ENCODE measurements around the gene PPP1R15B.

The PPP1R15B gene

DNA sequence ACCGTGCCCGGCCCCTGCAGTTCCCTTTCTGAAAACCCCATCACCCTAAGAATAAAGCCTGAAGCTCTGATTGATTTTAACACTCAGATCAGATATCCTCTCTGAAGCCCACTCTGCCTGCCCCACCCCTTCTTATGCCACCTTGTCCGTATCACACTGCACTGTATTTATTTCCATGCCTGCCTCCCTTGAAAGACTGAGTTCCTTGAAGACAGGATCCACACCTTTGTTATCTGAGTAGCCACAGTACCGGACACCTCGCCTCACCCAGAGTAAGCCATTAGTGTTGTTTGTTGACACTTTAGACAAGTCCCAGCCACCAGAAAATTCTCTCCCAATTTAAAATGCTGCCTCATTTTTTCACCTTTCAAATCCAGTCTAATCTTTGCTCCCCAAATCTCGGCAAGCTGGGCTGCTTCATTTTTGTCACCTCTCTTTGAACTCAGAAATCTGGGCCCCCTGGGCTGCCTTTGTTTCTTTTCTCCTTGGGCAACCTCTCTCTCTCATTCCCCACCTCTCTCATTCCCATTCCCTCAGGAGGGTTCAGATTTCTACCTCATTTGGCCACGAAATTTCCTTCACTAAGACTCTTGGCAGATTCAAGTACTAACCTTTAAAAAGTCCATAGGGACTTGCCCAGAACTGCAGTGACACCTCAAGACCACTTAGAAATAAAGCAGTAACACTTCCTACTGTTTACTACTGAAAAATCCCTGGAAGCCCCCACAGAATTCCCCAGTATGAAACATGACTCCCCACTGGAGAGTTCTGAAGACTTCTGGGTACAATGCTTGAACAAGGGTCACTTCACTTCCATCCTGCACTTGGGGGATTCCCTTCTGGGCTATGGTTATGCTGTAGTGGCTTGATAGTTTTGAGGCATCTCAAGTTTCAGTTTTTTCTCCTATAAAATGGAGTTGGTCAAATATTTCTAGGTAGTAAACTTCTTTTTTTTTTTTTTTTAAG, 8.7 kb upstream of the PPP1R15B start:
- DNase-seq (ENCODE audit: low read depth), result no peak

DNA sequence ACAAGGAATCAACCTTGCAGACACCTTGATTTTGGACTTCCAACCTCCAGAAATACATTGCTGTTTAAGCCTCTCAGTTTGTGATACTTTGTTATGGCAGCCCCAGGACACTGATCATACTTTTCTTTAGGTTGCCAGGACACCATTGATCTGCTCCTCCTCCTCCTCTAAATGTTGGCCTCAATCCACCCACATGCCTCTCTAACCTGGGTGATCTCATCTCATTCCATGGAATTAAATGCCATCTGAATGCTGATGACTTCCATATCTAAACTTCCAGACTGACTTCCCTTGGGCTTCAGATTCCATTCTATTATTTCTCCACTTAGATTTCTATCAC, 7.4 kb upstream of the PPP1R15B start:
- DNase-seq (ENCODE audit: low read depth), result no peak

- no peak for DNase-seq (ENCODE audit: low read depth)
Measured at GRCh38 chr1:204418174-204419063, 6.8 kb upstream of the PPP1R15B start.

- DNase-seq (ENCODE audit: low read depth), result peak; percentile 96
Measured at GRCh38 chr1:204417074-204417997, 5.7 kb upstream of the PPP1R15B start.

DNA sequence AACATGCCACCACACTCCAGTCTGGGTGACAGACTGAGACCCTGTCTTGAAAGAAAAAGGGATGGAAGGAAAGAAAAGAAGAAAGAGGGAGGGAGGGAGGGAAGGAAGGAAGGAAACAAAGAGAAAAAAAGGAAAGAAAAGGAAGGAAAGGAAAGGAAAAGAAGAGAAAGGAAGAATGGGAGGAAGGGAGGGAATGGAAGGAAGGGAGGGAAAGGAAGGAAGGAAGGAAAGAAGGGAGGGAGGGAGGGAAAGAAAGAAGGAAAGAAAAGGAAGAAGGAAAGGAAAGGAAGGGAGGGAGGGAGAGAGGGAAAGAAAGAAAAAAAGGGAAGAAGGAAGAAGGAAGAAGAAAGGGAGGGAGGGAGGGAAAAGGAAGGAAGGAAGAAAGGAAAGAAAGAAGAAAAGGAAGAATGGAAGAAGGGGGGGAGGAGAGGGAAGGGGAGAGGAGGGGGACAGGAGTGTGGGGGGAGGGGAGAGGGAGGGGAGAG, 5.0 kb upstream of the PPP1R15B start:
- no peak for DNase-seq (ENCODE audit: low read depth)

GRCh38 chr1:204415351-204415750, 3.7 kb upstream of the PPP1R15B start:
- no peak for DNase-seq (ENCODE audit: low read depth)

GRCh38 chr1:204414016-204414415, 2.4 kb upstream of the PPP1R15B start:
- DNase-seq (ENCODE audit: low read depth), result no peak

DNA sequence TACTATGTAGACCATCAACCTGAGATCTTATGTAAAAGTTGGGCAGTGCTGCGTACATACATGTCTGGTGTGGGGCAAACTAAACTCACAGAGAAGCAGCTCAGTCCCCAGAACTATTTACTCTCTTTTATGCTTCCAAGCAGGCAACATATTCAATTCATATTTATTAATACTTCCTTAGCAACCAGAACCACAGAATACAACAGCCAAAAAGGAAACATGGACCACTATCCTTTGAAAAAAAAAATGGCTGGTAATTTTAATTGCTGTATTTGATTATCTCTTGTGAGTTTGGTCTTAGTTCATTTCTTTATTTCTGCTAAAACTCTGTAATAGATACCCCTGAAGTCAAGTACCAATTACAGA, 1.5 kb upstream of the PPP1R15B start:
- no peak for DNase-seq (ENCODE audit: low read depth)

DNA sequence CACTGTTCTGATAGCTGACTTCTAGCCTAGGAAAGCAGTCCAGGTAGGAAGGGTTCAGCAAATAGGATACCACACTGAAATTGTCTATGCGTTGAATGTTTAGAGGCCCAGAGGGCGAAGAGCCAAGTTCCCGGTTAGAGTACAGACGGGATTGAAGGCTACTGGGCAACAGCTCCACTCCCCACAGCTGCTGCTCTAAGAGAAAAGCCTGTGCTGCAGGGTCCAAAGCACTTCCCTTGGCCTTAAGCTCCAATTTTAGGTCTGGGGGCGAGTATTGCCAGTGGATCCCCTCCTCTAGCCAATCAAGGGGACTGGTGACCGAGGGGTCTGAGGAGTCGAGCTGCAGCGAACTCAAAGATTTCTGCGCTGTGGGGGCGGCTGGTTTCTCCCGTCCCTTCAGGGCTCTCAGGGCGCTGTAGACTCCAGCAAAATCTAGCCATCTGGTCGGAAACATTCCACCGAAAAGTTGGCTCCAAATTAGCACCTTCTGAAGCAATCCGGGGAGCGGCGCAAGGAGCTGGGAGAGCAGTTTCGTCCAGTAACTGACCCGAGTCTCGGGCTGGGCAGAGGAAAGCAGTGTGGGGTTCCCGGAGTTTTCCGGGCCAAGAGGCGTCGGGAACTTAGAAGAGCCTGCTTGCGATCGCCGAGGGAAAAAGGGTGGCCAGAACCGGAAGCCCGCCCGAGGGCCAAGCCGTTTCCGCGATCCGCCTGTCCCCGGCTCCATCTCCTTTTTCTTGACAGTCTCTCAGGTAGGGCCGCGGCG, 748 bp downstream of the PPP1R15B start:
- DNase-seq (ENCODE audit: low read depth), result no peak

- DNase-seq (ENCODE audit: low read depth), result no peak
Measured at GRCh38 chr1:204409836-204410687, 1.6 kb downstream of the PPP1R15B start.

GRCh38 chr1:204409123-204409522, 2.5 kb downstream of the PPP1R15B start:
- DNase-seq (ENCODE audit: low read depth), result no peak

GRCh38 chr1:204408602-204409001, 3.0 kb downstream of the PPP1R15B start:
- DNase-seq (ENCODE audit: low read depth), result no peak

GRCh38 chr1:204408074-204408507, 3.5 kb downstream of the PPP1R15B start:
- DNase-seq (ENCODE audit: low read depth), result no peak

DNA sequence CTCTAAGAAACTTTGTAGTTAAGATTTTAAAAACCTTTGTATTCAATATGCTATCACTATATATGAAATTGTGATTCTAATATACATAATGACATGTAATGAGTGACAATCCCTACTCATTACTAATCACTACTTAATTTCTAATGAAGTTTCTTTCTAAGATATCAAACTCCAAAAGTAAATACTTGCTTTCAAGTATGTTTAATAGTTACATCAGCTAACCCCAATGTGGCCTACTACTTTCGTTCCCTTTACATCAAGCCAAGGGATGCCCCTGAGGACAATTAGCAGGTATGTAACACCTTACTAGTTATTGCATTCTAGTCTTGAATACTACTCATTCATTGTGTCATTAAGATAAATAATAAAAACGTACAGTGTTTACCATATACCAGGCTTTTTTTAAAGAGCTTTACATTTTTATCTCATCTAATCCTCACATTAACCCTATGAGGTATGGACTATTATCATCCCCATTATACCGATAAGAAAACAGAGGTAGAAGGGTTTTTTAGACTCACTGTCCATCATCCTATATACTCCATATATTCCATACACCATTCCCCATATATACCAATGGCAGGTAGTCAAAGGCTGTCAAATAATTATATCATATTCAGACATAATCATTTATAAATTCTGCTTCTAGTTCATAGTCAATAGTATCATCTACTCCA, 4.2 kb downstream of the PPP1R15B start:
- no peak for DNase-seq (ENCODE audit: low read depth)

- no peak for DNase-seq (ENCODE audit: low read depth)
Measured at GRCh38 chr1:204406621-204407020, 5.0 kb downstream of the PPP1R15B start.

GRCh38 chr1:204405988-204406387, 5.6 kb downstream of the PPP1R15B start:
- no peak for DNase-seq (ENCODE audit: low read depth)

DNA sequence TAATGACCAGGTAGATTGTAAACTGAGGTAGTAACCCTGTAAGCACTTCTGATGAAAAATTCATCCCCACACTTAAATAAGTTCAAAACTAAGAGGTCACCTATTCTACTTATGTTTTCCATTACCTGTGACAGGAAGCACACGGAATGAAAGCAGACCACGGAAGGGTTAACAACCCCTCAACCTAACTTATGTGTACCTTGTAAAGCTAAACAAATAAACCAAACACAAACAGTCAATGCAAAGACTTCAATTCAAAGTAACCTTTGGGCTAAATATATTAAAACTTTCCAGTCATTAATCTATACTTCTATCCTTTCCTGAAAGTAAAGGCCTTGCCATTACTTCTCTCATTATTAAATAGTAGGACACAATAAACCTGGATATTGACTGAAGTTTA, 7.0 kb downstream of the PPP1R15B start:
- DNase-seq (ENCODE audit: low read depth), result no peak

DNA sequence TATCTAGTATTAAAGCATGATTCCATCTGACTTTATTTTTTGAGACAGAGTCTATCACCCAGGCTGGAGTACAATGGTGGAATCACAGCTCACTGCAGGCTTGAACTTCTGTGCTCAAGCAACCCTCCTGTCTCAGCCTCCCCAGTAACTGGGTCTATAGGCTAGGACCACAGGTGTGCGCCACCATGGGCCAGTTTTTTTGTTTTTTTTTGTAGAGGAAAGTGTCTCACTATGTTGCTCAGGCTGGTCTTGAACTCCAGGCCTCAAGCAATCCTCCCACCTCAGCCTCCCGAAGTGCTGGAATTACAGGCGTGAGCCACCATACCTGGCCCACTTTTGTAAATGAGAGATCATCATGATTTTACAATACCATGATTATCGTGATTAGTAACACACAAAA, 9.2 kb downstream of the PPP1R15B start:
- no peak for DNase-seq (ENCODE audit: low read depth)

DNA sequence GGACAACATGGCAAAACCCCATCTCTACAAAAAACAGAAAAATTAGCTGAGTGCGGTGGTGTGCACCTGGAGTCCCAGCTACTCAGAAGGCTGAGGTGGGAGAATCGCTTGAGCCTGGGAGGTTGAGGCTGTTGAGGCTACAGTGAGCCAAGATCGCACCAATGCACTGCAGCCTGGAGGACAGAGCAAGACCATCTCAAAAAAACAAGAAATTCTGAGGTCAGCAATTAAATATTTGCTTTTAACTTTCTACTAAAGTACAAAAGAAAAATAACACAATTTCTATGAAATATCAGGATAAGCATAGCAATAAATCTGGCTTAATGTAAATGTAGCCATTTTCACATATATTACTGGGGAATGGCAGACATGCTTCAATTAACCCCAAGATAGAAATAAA, 9.9 kb downstream of the PPP1R15B start:
- DNase-seq (ENCODE audit: low read depth), result no peak
